Measurements from ENCODE around the gene POU5F1. TPM values are rescaled to one million over a fixed set of nuclear protein-coding genes. Genes with fewer than 3 reads are reported as not detected.
"Not testable (repeated sequence)": the region's sequence is repeated elsewhere in the genome, so short reads cannot be mapped to it uniquely, and the experiment has no call there.

Gene POU5F1
- 10 to 100 TPM in 1 of 2 donors, 1 to 10 TPM in 1; 4.0 to 12.9 TPM for total RNA-seq

DNA sequence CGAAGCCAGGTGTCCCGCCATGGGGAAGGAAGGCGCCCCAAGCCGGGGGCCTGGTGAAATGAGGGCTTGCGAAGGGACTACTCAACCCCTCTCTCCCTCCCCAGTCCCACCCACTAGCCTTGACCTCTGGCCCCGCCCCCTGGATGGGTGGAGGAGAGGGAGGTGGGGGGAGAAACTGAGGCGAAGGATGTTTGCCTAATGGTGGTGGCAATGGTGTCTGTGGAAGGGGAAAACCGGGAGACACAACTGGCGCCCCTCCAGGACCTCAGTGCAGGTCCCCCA is at the start of gene POU5F1:
Gene POU5F1 (minus strand): TSS at position 83 of the 282 bp plus-strand sequence. CDS start 62 bp downstream, at position 21.
- no peak for ATAC-seq (ENCODE audit: insufficient number of reproducible peaks, low FRiP score, low read depth)
- Histone ChIP-seq H3K4me3 (no peak within 1 kb of the TSS), H3K4me1 (ENCODE audit: control insufficient read depth in 1 of 2, low read depth in 2 of 2) (no peaks in the 10 kb centered on the region), H3K36me3 (no peaks in the 10 kb centered on the region), H3K27me3 (replicated peaks; ENCODE audit: insufficient read depth) (no peaks in the 10 kb centered on the region), H3K9me3 (no peaks in the 10 kb centered on the region), H3K27ac (no peak within 1 kb of the TSS)
- TF ChIP-seq, protein P1, sequence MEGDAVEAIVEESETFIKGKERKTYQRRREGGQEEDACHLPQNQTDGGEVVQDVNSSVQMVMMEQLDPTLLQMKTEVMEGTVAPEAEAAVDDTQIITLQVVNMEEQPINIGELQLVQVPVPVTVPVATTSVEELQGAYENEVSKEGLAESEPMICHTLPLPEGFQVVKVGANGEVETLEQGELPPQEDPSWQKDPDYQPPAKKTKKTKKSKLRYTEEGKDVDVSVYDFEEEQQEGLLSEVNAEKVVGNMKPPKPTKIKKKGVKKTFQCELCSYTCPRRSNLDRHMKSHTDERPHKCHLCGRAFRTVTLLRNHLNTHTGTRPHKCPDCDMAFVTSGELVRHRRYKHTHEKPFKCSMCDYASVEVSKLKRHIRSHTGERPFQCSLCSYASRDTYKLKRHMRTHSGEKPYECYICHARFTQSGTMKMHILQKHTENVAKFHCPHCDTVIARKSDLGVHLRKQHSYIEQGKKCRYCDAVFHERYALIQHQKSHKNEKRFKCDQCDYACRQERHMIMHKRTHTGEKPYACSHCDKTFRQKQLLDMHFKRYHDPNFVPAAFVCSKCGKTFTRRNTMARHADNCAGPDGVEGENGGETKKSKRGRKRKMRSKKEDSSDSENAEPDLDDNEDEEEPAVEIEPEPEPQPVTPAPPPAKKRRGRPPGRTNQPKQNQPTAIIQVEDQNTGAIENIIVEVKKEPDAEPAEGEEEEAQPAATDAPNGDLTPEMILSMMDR (IDR thresholded peaks at IDR 0.05), result no peak
- DNase-seq (ENCODE audit: low spot score), result no peak

DNA sequence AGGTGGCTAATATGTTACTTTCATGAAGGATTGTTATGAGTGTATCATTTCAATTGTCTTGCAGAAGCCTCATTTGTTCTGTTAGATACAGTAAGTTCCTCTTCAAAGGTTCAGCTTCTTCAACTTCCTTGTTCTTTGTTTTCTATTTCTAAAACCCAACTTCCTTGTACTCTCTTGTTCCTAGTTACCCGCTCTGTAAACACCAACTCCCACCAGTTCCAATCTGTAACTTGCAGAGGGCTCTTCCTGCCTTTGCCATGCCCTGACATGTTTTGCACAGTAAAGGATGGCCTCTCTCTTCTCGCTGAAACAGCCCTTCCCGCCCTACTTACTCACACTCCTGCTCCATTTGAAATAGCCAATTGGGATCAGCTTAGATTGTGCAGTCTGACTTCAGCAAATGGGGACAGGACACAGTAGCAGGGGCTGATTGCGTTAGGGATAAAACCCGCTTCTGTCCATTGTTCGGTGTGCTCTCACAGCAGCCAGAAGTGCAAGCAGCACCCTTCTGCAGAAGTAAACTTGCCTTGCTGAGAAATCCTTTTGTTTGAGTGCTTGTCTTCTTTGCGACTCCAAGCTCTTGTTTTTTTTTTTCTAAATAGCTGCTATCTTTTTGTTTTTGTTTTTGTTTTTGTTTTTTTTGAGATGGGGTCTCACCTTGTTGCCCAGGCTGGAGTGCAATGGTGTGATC is 45.9 kb upstream of the POU5F1 start:
- Histone ChIP-seq H3K9me3 (no peaks in the 10 kb centered on the region), H3K27me3 (replicated peaks; ENCODE audit: insufficient read depth) (no peaks in the 10 kb centered on the region), H3K27ac (no peak overlapping the region), H3K36me3 (no peaks in the 10 kb centered on the region), H3K4me1 (ENCODE audit: control insufficient read depth in 1 of 2, low read depth in 2 of 2) (no peaks in the 10 kb centered on the region), H3K4me3 (no peak overlapping the region)
- ATAC-seq (ENCODE audit: insufficient number of reproducible peaks, low FRiP score, low read depth) (no peak), DNase-seq (ENCODE audit: low spot score) (no peak)
- TF ChIP-seq, protein P1 (IDR thresholded peaks at IDR 0.05), result no peak

GRCh38 chr6:31215216-31215615 is 44.7 kb upstream of the POU5F1 start:
- ATAC-seq (ENCODE audit: insufficient number of reproducible peaks, low FRiP score, low read depth); H3K36me3 ChIP-seq; H3K27me3 ChIP-seq (replicated peaks; ENCODE audit: insufficient read depth); H3K9me3 ChIP-seq; H3K4me1 ChIP-seq (ENCODE audit: control insufficient read depth in 1 of 2, low read depth in 2 of 2); H3K4me3 ChIP-seq; DNase-seq (ENCODE audit: low spot score); H3K27ac ChIP-seq: not testable (repeated sequence)

GRCh38 chr6:31214516-31214915 is 44.0 kb upstream of the POU5F1 start:
- TF ChIP-seq, protein P1 (IDR thresholded peaks at IDR 0.05), result no peak
- Histone ChIP-seq H3K4me1 (ENCODE audit: control insufficient read depth in 1 of 2, low read depth in 2 of 2) (peaks cover 5 to 7% of the 10 kb centered on the region in 2 donors), H3K36me3 (no peaks in the 10 kb centered on the region), H3K27me3 (replicated peaks; ENCODE audit: insufficient read depth) (no peaks in the 10 kb centered on the region), H3K9me3 (no peaks in the 10 kb centered on the region), H3K4me3 (no peak overlapping the region), H3K27ac (no peak overlapping the region)
- DNase-seq (ENCODE audit: low spot score) (no peak), ATAC-seq (ENCODE audit: insufficient number of reproducible peaks, low FRiP score, low read depth) (no peak)

- Histone ChIP-seq H3K9me3 (no peaks in the 10 kb centered on the region), H3K27ac (no peak overlapping the region), H3K4me1 (ENCODE audit: control insufficient read depth in 1 of 2, low read depth in 2 of 2) (peaks cover 19 to 24% of the 10 kb centered on the region in 2 donors), H3K36me3 (no peaks in the 10 kb centered on the region), H3K4me3 (no peak overlapping the region), H3K27me3 (replicated peaks; ENCODE audit: insufficient read depth) (no peaks in the 10 kb centered on the region)
- TF ChIP-seq, protein P1 (IDR thresholded peaks at IDR 0.05), result no peak
- ATAC-seq (ENCODE audit: insufficient number of reproducible peaks, low FRiP score, low read depth) (no peak), DNase-seq (ENCODE audit: low spot score) (no peak)
Measured at GRCh38 chr6:31210741-31211532, 40.5 kb upstream of the POU5F1 start.

All from thoracic aorta (tissue), 2 donors.